ENCODE results near the gene CTSO.
"Not testable (repeated sequence)": the region's sequence is repeated elsewhere in the genome, so short reads cannot be mapped to it uniquely, and the experiment has no call there.

Gene CTSO

GRCh38 chr4:155904331-155904730, 49.3 kb downstream of the CTSO start:
- DNase-seq: no peak

GRCh38 chr4:155903453-155903852, 50.2 kb downstream of the CTSO start, which contains the start of gene TDO2:
Gene TDO2, plus strand, starts transcription at chr4:155903696. Its CDS starts 63 bp downstream, at chr4:155903759.
- DNase-seq: no peak

- DNase-seq: no peak
Observed at GRCh38 chr4:155901013-155901412, 52.7 kb downstream of the CTSO start.

- DNase-seq: no peak
Observed at GRCh38 chr4:155900381-155900780, 53.3 kb downstream of the CTSO start.

GRCh38 chr4:155899891-155900290, 53.8 kb downstream of the CTSO start:
- DNase-seq: no peak

GRCh38 chr4:155898371-155898770, 55.3 kb downstream of the CTSO start:
- DNase-seq: not testable (repeated sequence)

GRCh38 chr4:155891058-155891457, 62.6 kb downstream of the CTSO start:
- DNase-seq: no peak

- DNase-seq: no peak
Observed at GRCh38 chr4:155889946-155890345, 63.7 kb downstream of the CTSO start.

- no peak for DNase-seq
Observed at GRCh38 chr4:155889031-155889793, 64.5 kb downstream of the CTSO start.

- DNase-seq: no peak
Observed at GRCh38 chr4:155887847-155888570, 65.7 kb downstream of the CTSO start.

GRCh38 chr4:155887045-155887444, 66.6 kb downstream of the CTSO start:
- no peak for DNase-seq

GRCh38 chr4:155885666-155886065, 68.0 kb downstream of the CTSO start:
- no peak for DNase-seq

- no peak for DNase-seq
Observed at GRCh38 chr4:155883895-155884294, 69.8 kb downstream of the CTSO start.

- DNase-seq: no peak
Observed at GRCh38 chr4:155881555-155881954, 72.1 kb downstream of the CTSO start.

GRCh38 chr4:155879767-155880166, 73.9 kb downstream of the CTSO start:
- no peak for DNase-seq

- no peak for DNase-seq
Observed at GRCh38 chr4:155878611-155879010, 75.1 kb downstream of the CTSO start.

- no peak for DNase-seq
Observed at GRCh38 chr4:155877971-155878370, 75.7 kb downstream of the CTSO start.

GRCh38 chr4:155875878-155876277, 77.8 kb downstream of the CTSO start:
- DNase-seq: no peak

All from CD4-positive, alpha-beta T cell treated with Interleukin-4 for 1 hour (primary cell).